Measurements from ENCODE around the gene THSD7A.

- TF ChIP-seq, protein P1, sequence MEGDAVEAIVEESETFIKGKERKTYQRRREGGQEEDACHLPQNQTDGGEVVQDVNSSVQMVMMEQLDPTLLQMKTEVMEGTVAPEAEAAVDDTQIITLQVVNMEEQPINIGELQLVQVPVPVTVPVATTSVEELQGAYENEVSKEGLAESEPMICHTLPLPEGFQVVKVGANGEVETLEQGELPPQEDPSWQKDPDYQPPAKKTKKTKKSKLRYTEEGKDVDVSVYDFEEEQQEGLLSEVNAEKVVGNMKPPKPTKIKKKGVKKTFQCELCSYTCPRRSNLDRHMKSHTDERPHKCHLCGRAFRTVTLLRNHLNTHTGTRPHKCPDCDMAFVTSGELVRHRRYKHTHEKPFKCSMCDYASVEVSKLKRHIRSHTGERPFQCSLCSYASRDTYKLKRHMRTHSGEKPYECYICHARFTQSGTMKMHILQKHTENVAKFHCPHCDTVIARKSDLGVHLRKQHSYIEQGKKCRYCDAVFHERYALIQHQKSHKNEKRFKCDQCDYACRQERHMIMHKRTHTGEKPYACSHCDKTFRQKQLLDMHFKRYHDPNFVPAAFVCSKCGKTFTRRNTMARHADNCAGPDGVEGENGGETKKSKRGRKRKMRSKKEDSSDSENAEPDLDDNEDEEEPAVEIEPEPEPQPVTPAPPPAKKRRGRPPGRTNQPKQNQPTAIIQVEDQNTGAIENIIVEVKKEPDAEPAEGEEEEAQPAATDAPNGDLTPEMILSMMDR (IDR thresholded peaks at IDR 0.05; ENCODE audit: low read depth, low read length), result no peak
- no peak for TF ChIP-seq EZH2phosphoT487 (IDR thresholded peaks at IDR 0.05; ENCODE audit: low read depth)
Observed at GRCh38 chr7:11345621-11346020, 486.4 kb downstream of the THSD7A start.
